Activated CD8-positive, alpha-beta memory T cell treated with anti-CD3 and anti-CD28 coated beads, Interleukin-2, amount 10 ng/mL, durations not matched to agents 7 days and 5 days (primary cell): ENCODE measurements around the gene AOAH. TPM values are rescaled to one million over a fixed set of nuclear protein-coding genes. Genes with fewer than 3 reads are reported as not detected.

Experiments used
- ATAC-seq: fragments of 150-1000 bp; cut with Tn5 transposase; one replicate; pipeline ENCODE4 v1.10.0; 2021; ENCODE audit warnings: moderate library complexity
- CTCF ChIA-PET: fragments of 350-600 bp; sonication (Branson Sonifier 250); formaldehyde crosslinking; loops from one replicate; lab custom pipeline; 2021; ENCODE audit warnings: antibody characterized with exemption; lab: Charles Lee
- DNase-seq: peaks from one replicate; pipeline ENCODE4 v3.0.0-alpha.2; 2020
- H3K27ac Mint-ChIP-seq: one replicate; pipeline ENCODE4 v1.8.0; 2021; ENCODE audit warnings: mild to moderate bottlenecking, mixed read lengths
- H3K27me3 Mint-ChIP-seq: one replicate; pipeline ENCODE4 v1.8.0; 2021; ENCODE audit warnings: mixed read lengths
- H3K36me3 Mint-ChIP-seq: one replicate; pipeline ENCODE4 v1.8.0; 2021; ENCODE audit warnings: mild to moderate bottlenecking, mixed read lengths
- H3K4me1 Mint-ChIP-seq: one replicate; pipeline ENCODE4 v1.8.0; 2021; ENCODE audit warnings: mixed read lengths
- H3K4me3 Mint-ChIP-seq: one replicate; pipeline ENCODE4 v1.8.0; 2021; ENCODE audit warnings: mild to moderate bottlenecking, moderate library complexity, mixed read lengths
- H3K9me3 Mint-ChIP-seq: one replicate; pipeline ENCODE4 v1.8.0; 2022; ENCODE audit warnings: low read depth, mixed read lengths
- total RNA-seq, 2 experiments: library from RNA; stranded (reverse); gene quantifications; one replicate each; pipeline ENCODE4 v1.2.3, GENCODE V29; 2021

Gene AOAH
- total RNA-seq, 2 experiments from 2014 or later: 44.5 to 48.8 TPM

GRCh38 chr7:36749282-36749960, 25.1 kb upstream of the AOAH start:
- Mint-ChIP-seq H3K36me3 (peaks cover 12% of the 10 kb centered on the region), H3K27ac (no peak overlapping the region), H3K4me1 (peaks cover 20% of the 10 kb centered on the region), H3K4me3 (no peak overlapping the region), H3K27me3 (peaks cover 10% of the 10 kb centered on the region), H3K9me3 (no peaks in the 10 kb centered on the region)
- DNase-seq: no peak
- CTCF ChIA-PET: interaction anchor here (2.3 kb wide), 1 partner anchor 29 kb away, joined by 7 read pairs; no protein-coding TSS in a partner anchor
- ATAC-seq: no peak

- DNase-seq (peak; percentile 52), ATAC-seq (peak; percentile 67)
- Mint-ChIP-seq H3K9me3 (peaks cover 3% of the 10 kb centered on the region), H3K4me1 (peaks cover 21% of the 10 kb centered on the region), H3K27me3 (peaks cover 10% of the 10 kb centered on the region), H3K27ac (peak overlapping the region; percentile 60), H3K4me3 (no peak overlapping the region), H3K36me3 (peaks cover 19% of the 10 kb centered on the region)
- CTCF ChIA-PET: interaction anchor here (1.0 to 2.3 kb wide), 6 partner anchors 30 to 434 kb away, joined by 3 to 7 read pairs (median 4); no protein-coding TSS in a partner anchor
Measured at GRCh38 chr7:36748017-36748487, 23.8 kb upstream of the AOAH start.

GRCh38 chr7:36747280-36748016, 23.2 kb upstream of the AOAH start:
- Mint-ChIP-seq H3K36me3 (peaks cover 21% of the 10 kb centered on the region), H3K4me3 (no peak overlapping the region), H3K27me3 (peaks cover 10% of the 10 kb centered on the region), H3K9me3 (peaks cover 3% of the 10 kb centered on the region), H3K4me1 (peaks cover 26% of the 10 kb centered on the region), H3K27ac (peak overlapping the region; percentile 60)
- ATAC-seq: no peak
- DNase-seq: no peak
- CTCF ChIA-PET: interaction anchor here (1.0 to 2.3 kb wide), 7 partner anchors 13 to 435 kb away, joined by 3 to 7 read pairs (median 3); no protein-coding TSS in a partner anchor

GRCh38 chr7:36746347-36746746, 22.1 kb upstream of the AOAH start:
- H3K36me3 Mint-ChIP-seq: peaks cover 21% of the 10 kb centered on the region
- ATAC-seq (no peak), DNase-seq (no peak)
- H3K27me3 Mint-ChIP-seq: peaks cover 10% of the 10 kb centered on the region
- CTCF ChIA-PET: interaction anchor here (1.3 kb wide), 1 partner anchor 14 kb away, joined by 3 read pairs; no protein-coding TSS in a partner anchor
- H3K4me3 Mint-ChIP-seq: no peak overlapping the region
- no peak overlapping the region for H3K27ac Mint-ChIP-seq
- peaks cover 3% of the 10 kb centered on the region for H3K9me3 Mint-ChIP-seq
- H3K4me1 Mint-ChIP-seq: peaks cover 26% of the 10 kb centered on the region

- no peak for ATAC-seq
- Mint-ChIP-seq H3K27me3 (no peaks in the 10 kb centered on the region), H3K4me1 (peaks cover 25% of the 10 kb centered on the region), H3K4me3 (no peak overlapping the region), H3K36me3 (peaks cover 15% of the 10 kb centered on the region), H3K9me3 (peaks cover 3% of the 10 kb centered on the region), H3K27ac (no peak overlapping the region)
- DNase-seq: no peak
- CTCF ChIA-PET: interaction anchor here (1.2 kb wide), 1 partner anchor 12 kb away, joined by 3 read pairs; no protein-coding TSS in a partner anchor
Measured at GRCh38 chr7:36742911-36743775, 18.8 kb upstream of the AOAH start.

DNA sequence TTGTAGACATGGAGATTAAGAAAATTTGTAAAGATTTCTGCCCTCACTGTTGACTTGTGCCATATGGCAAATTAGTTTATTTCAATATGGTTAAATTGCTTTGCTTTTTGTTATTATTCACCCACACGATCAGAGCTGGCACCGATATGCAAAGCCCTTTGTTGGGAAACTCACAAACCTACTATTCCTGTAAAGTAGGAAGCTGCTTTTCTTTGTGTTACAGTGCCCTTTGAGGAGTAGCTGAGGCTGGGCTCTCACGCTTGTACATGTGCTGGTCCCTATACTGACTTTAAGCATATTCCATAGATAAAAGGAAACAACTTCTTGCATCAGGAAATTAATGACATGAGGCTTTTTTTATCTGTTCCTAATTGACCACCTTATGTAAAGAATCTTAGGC, 17.6 kb upstream of the AOAH start:
- H3K36me3 Mint-ChIP-seq: peaks cover 15% of the 10 kb centered on the region
- DNase-seq: no peak
- no peaks in the 10 kb centered on the region for H3K27me3 Mint-ChIP-seq
- no peak for ATAC-seq
- H3K4me1 Mint-ChIP-seq: peaks cover 20% of the 10 kb centered on the region
- H3K4me3 Mint-ChIP-seq: no peak overlapping the region
- H3K9me3 Mint-ChIP-seq: peaks cover 3% of the 10 kb centered on the region
- CTCF ChIA-PET: interaction anchor here (1.2 kb wide), 1 partner anchor 13 kb away, joined by 3 read pairs; no protein-coding TSS in a partner anchor
- no peak overlapping the region for H3K27ac Mint-ChIP-seq

GRCh38 chr7:36739351-36739750, 15.1 kb upstream of the AOAH start:
- Mint-ChIP-seq H3K4me3 (no peak overlapping the region), H3K36me3 (peaks cover 11% of the 10 kb centered on the region), H3K27me3 (no peaks in the 10 kb centered on the region), H3K9me3 (peaks cover 3% of the 10 kb centered on the region), H3K4me1 (peaks cover 43% of the 10 kb centered on the region), H3K27ac (no peak overlapping the region)
- DNase-seq (no peak), ATAC-seq (no peak)
- CTCF ChIA-PET: no interaction called here

- peak overlapping the region; percentile 88 for H3K27ac Mint-ChIP-seq
- peaks cover 48% of the 10 kb centered on the region for H3K4me1 Mint-ChIP-seq
- DNase-seq (no peak), ATAC-seq (peak; percentile 62)
- H3K27me3 Mint-ChIP-seq: no peaks in the 10 kb centered on the region
- H3K9me3 Mint-ChIP-seq: peaks cover 6% of the 10 kb centered on the region
- H3K36me3 Mint-ChIP-seq: peaks cover 21% of the 10 kb centered on the region
- CTCF ChIA-PET: no interaction called here
- peak overlapping the region; percentile 32 for H3K4me3 Mint-ChIP-seq
Measured at GRCh38 chr7:36736899-36737211, 12.6 kb upstream of the AOAH start.

- Mint-ChIP-seq H3K27ac (peak overlapping the region; percentile 88), H3K4me3 (peak overlapping the region; percentile 32), H3K36me3 (peaks cover 26% of the 10 kb centered on the region), H3K9me3 (peaks cover 8% of the 10 kb centered on the region), H3K4me1 (peaks cover 48% of the 10 kb centered on the region), H3K27me3 (no peaks in the 10 kb centered on the region)
- CTCF ChIA-PET: interaction anchor here (1.9 kb wide), 1 partner anchor 10 kb away, joined by 14 read pairs; no protein-coding TSS in a partner anchor
- peak; percentile 52 for ATAC-seq
- no peak for DNase-seq
Measured at GRCh38 chr7:36736090-36736898, 12.0 kb upstream of the AOAH start.

DNA sequence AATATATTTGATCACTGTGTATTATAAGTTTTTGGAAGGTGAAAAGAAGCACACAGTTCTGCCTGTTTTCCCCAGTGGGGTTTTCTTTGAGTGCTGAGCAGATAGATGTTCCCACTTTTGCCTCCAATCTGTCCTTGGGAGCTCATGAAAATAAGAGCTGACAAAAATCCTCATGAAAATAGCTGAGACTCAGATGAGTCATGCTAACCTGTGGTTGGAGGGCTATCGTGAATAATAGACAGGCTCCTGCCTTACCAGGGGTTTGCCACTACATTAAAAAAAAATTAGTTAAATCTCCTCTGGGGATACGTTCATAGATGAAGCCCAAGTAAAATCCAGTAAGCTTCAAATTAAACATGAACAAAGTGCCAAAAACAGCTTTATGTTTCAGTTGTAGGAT, 10.9 kb upstream of the AOAH start:
- H3K27ac Mint-ChIP-seq: peak overlapping the region; percentile 37
- H3K9me3 Mint-ChIP-seq: peaks cover 15% of the 10 kb centered on the region
- CTCF ChIA-PET: interaction anchor here (0.8 to 1.9 kb wide), 4 partner anchors 9 to 192 kb away, joined by 3 to 14 read pairs (median 3); no protein-coding TSS in a partner anchor
- peaks cover 36% of the 10 kb centered on the region for H3K36me3 Mint-ChIP-seq
- no peaks in the 10 kb centered on the region for H3K27me3 Mint-ChIP-seq
- H3K4me1 Mint-ChIP-seq: peaks cover 48% of the 10 kb centered on the region
- ATAC-seq (peak; percentile 54), DNase-seq (no peak)
- no peak overlapping the region for H3K4me3 Mint-ChIP-seq

DNA sequence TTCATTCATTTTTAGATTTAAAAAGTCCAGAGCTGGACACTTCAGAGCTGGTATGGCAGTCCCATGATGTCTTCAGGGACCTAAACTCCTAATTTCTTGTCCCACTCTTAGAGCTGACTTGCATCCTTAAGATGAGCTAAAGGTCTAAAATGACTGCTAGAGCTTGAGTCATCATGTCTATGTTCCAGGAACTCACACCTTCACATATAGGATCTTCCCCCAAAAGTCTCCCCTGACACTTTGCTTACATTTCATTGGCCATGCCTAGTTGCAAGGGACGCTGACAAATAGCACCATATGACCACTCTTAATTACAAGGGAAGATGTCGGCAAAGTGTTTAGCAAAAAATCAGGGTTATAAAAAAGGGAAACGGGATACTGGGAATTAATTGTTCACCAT, 10.4 kb upstream of the AOAH start:
- Mint-ChIP-seq H3K27ac (no peak overlapping the region), H3K9me3 (peaks cover 16% of the 10 kb centered on the region), H3K4me1 (peaks cover 48% of the 10 kb centered on the region), H3K4me3 (no peak overlapping the region), H3K36me3 (peaks cover 40% of the 10 kb centered on the region), H3K27me3 (no peaks in the 10 kb centered on the region)
- CTCF ChIA-PET: interaction anchor here (0.8 to 1.9 kb wide), 4 partner anchors 9 to 191 kb away, joined by 3 to 14 read pairs (median 3); no protein-coding TSS in a partner anchor
- ATAC-seq (peak; percentile 43), DNase-seq (no peak)

DNA sequence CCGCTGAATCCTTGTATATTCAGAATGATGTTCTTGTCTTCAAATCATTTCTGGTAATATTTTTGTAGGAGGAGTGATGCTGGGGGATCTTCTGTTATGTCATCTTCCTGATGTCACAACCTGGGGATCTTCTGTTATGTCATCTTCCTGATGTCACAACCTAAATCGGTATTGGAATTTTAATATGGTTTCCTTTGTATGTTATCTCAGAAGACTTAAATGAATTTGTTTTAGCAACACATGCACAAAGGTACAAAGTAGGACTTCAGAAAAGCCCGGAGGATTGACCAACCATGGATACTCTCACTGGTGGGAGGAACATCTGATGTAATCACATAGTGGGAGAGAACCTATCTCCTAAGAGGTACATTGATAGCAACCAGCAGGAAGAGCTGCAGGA, 9.1 kb upstream of the AOAH start:
- H3K27ac Mint-ChIP-seq: no peak overlapping the region
- H3K9me3 Mint-ChIP-seq: peaks cover 21% of the 10 kb centered on the region
- peaks cover 47% of the 10 kb centered on the region for H3K4me1 Mint-ChIP-seq
- DNase-seq: no peak
- no peak overlapping the region for H3K4me3 Mint-ChIP-seq
- H3K36me3 Mint-ChIP-seq: peaks cover 50% of the 10 kb centered on the region
- no peaks in the 10 kb centered on the region for H3K27me3 Mint-ChIP-seq
- no peak for ATAC-seq
- CTCF ChIA-PET: no interaction called here
